ENCODE data around the gene NRN1.

Gene NRN1

GRCh38 chr6:5960456-5960855, 46.3 kb downstream of the NRN1 start:
- Histone ChIP-seq H3K4me1 (no peaks in the 10 kb centered on the region), H3K4me3 (ENCODE audit: low read depth, low read length) (no peak overlapping the region), H3K36me3 (no peaks in the 10 kb centered on the region), H3K9me3 (no peaks in the 10 kb centered on the region), H3K27me3 (peaks cover 4% of the 10 kb centered on the region; the same call in 1 of the 2 replicates)
- no peak for DNase-seq
- no peak for TF ChIP-seq CTCF (IDR thresholded peaks at IDR 0.05; ENCODE audit: low read depth, low read length)

GRCh38 chr6:5958921-5959320, 47.8 kb downstream of the NRN1 start:
- TF ChIP-seq CTCF (IDR thresholded peaks at IDR 0.05; ENCODE audit: low read depth, low read length), result no peak
- H3K4me3 ChIP-seq (ENCODE audit: low read depth, low read length), result no peak overlapping the region

GRCh38 chr6:5956939-5957338, 49.8 kb downstream of the NRN1 start:
- no peak for TF ChIP-seq CTCF (IDR thresholded peaks at IDR 0.05; ENCODE audit: low read depth, low read length)

More at GRCh38 chr6:5958921-5959320, 47.8 kb downstream of the NRN1 start:
- no peak for DNase-seq
- H3K27me3 ChIP-seq, result peaks cover 7% of the 10 kb centered on the region; the same call in 1 of the 2 replicates
- no peaks in the 10 kb centered on the region for H3K9me3 ChIP-seq
- no peaks in the 10 kb centered on the region for H3K4me1 ChIP-seq
- no peaks in the 10 kb centered on the region for H3K36me3 ChIP-seq

GRCh38 chr6:5950361-5950785, 56.4 kb downstream of the NRN1 start:
- no peaks in the 10 kb centered on the region for H3K9me3 ChIP-seq
- peak; percentile 47 for DNase-seq
- TF ChIP-seq CTCF (IDR thresholded peaks at IDR 0.05; ENCODE audit: low read depth, low read length), result peak; percentile 79
- no peaks in the 10 kb centered on the region for H3K4me1 ChIP-seq
- no peak overlapping the region for H3K4me3 ChIP-seq (ENCODE audit: low read depth, low read length)
- peaks cover 3% of the 10 kb centered on the region; the same call in 1 of the 2 replicates for H3K27me3 ChIP-seq
- H3K36me3 ChIP-seq, result no peaks in the 10 kb centered on the region

More at GRCh38 chr6:5956939-5957338, 49.8 kb downstream of the NRN1 start:
- DNase-seq, result no peak
- Histone ChIP-seq H3K4me1 (no peaks in the 10 kb centered on the region), H3K36me3 (no peaks in the 10 kb centered on the region), H3K27me3 (peaks cover 3% of the 10 kb centered on the region; the same call in 1 of the 2 replicates), H3K9me3 (no peaks in the 10 kb centered on the region), H3K4me3 (ENCODE audit: low read depth, low read length) (no peak overlapping the region)
